A549 treated with DMSO at 1 μM for 4 hours (cell line): ENCODE measurements around the gene CCDC185. TPM values are rescaled to one million over a fixed set of nuclear protein-coding genes. Genes with fewer than 3 reads are reported as not detected.

ENCODE experiments used
- total RNA-seq: library from RNA; stranded (reverse); fragments of 200-300 nt; extraction: Qiagen RNA extraction; gene quantifications from 5 replicates; pipeline ENCODE4 v1.2.3, GENCODE V29; 2022; ENCODE audit warnings: low read depth

Gene CCDC185
- total RNA-seq = 0.05 to 0.08 TPM (median 0.06 TPM) in 4 of 5 replicates, not detected in the other

GRCh38 chr1:223393275-223394214 is at the start of gene CCDC185:
TSS of gene CCDC185 (plus strand) at chr1:223393415. CDS start at chr1:223393476, 61 bp downstream.

GRCh38 chr1:223363856-223364684 is 29.1 kb upstream of the CCDC185 start, which contains the start of gene SUSD4:
TSS of gene SUSD4 (minus strand) at chr1:223364176. CDS start at chr1:223363425, 751 bp downstream.

Other genes starting within 250 kb of the CCDC185 start
- gene SUSD4, start 29.2 kb upstream of the CCDC185 start, total RNA-seq = 0.34 to 1.2 TPM (median 0.73 TPM) in 5 replicates